ENCODE results near the gene GRIA1.

Gene GRIA1

DNA sequence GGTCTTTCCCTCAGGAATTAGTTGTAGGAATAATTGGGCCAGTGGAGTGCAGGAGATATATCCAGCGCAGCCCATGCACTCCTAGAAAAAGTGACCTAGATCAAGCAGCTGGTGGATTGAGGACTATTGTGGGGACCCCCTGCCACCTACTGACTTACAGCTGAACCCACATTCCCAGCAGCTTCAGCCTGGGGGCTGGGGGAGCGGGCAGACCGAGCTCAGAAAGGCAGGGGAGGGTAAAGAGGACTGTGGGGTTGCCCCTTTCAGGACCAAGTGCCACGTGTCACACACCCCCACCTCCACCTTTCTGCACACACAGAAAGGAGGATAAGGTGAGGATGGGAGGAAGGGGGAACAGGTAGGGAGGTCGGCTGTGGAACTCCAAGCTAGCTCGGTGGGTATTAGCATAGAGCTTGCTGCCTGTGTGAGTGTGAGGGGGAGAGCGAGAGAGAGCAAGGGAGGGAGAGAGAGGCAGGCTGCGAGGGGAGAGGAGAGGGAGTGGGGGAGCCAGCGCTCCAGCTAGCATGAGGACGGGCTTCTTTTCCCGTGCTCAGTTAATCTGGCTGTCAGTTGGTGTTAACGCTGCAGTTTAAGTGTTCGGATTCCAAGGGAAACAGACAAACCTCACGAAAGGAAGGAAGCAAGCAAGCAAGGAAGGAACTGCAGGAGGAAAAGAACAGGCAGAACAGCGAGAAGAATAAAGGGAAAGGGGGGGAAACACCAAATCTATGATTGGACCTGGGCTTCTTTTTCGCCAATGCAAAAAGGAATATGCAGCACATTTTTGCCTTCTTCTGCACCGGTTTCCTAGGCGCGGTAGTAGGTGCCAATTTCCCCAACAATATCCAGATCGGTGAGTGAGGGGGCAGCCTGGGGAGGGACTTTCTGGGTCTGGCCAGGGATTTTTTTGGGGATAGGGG is at the start of gene GRIA1:
Gene GRIA1 (plus strand): TSS at position 553 of the 920 bp plus-strand sequence.
- Mint-ChIP-seq H3K27ac (no peak within 1 kb of the TSS), H3K9me3 (no peaks in the 10 kb centered on the region), H3K36me3 (no peaks in the 10 kb centered on the region), H3K4me1 (no peaks in the 10 kb centered on the region), H3K4me3 (no peak within 1 kb of the TSS)
- ATAC-seq, result no peak
- DNase-seq (ENCODE audit: low spot score in 2 of 2), result no peak

DNA sequence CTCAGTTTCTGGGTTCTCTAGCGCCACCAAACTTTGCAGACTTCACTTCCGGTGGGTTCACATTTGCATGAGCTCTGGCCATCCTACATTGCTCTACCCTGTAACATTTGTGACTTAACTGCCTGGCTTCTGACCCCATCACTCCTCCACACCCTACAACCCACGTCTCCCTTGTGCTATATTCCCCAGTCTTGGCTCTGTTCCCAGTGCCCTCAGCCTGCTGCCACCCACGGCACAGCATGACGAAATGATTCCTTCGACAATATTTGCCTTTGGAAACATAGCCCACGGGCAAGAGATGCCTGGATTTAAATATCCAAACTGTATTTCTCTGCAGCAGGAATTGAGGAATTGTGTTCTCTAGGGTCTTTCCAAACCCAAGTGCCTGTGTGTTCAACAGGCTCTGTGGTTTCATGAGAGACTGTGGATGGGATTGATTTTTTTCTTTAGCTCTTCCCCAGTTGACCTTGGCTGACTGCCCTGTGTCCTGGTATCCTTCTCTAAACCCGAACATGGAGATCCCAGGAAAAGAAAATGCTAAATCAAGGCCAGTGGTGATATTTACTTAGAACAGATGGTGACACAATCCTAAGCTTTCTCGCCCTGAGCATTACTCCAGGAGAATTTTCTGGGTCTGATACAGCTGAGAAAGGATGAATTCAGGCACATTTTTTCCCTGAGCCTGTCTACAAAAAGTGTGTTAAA is 44.4 kb upstream of the GRIA1 start:
- no peak overlapping the region for H3K27ac Mint-ChIP-seq
- H3K4me1 Mint-ChIP-seq, result no peaks in the 10 kb centered on the region
- no peak overlapping the region for H3K4me3 Mint-ChIP-seq
- DNase-seq (ENCODE audit: low spot score in 2 of 2) (no peak), ATAC-seq (no peak)
- no peaks in the 10 kb centered on the region for H3K36me3 Mint-ChIP-seq
- H3K9me3 Mint-ChIP-seq, result no peaks in the 10 kb centered on the region

DNA sequence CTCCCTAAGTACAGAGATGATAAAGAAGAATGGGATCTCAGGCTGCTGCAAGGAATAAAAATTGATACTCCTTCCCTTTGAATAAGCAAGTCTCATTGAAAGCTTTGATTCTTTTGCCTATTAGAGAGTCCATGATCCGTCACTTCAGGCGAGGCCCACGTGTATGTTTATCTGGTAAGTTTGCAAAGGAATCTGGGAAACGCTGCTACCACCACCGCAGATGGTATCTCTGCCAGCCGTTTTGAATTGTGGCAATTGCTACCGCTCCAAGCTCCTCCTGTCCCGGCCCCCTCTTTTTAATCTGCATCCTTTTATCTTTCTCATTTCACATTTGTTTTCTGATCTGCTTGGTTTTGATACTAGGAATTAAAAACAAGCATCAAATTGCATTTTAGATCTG is 42.9 kb upstream of the GRIA1 start:
- H3K4me3 Mint-ChIP-seq, result no peak overlapping the region
- H3K27ac Mint-ChIP-seq, result no peak overlapping the region
- DNase-seq (ENCODE audit: low spot score in 2 of 2) (no peak), ATAC-seq (no peak)
- peaks cover 3% of the 10 kb centered on the region for H3K9me3 Mint-ChIP-seq
- no peaks in the 10 kb centered on the region for H3K4me1 Mint-ChIP-seq
- H3K36me3 Mint-ChIP-seq, result no peaks in the 10 kb centered on the region

DNA sequence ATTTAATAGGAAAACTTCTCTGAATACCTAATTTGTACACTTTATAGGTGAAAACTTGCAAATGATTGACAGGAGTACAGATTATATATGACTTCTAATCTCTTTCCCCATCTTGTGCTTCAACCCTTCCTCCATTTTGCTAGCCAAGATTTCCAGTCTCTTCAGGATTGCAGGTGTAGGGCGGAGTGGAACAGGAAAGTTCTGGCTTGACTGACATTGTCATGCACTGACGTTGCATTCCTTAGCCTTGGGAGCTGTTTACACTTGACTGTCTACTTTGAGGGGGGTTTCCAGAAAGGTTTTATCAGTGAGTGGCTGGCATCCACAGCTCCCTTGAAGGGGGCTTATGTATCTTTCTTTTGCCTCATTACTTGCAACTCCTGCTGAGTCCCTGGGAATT is 34.1 kb upstream of the GRIA1 start:
- Mint-ChIP-seq H3K27ac (no peak overlapping the region), H3K4me1 (no peaks in the 10 kb centered on the region), H3K36me3 (no peaks in the 10 kb centered on the region), H3K4me3 (no peak overlapping the region), H3K9me3 (peaks cover 3% of the 10 kb centered on the region)
- ATAC-seq (no peak), DNase-seq (ENCODE audit: low spot score in 2 of 2) (no peak)

DNA sequence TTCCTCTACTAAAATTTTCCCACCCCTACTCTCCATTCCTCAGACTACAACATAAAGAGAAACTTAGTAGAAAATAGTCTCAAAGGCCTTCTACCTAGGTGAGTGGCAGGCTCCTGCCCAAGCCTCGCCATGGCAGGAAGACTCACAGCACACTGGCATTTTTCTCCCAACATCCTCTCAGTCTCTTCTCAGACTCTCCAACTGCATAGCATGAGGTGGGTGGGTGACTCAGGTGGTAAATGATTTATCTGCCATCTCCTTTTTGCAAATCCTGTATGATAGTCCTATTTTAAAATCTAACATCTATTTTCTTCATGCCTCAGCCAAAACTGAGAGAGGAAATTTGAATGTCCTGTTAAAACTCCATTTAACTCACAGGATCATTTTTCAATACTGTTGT is 33.5 kb upstream of the GRIA1 start:
- ATAC-seq (no peak), DNase-seq (ENCODE audit: low spot score in 2 of 2) (no peak)
- Mint-ChIP-seq H3K9me3 (peaks cover 2% of the 10 kb centered on the region), H3K36me3 (no peaks in the 10 kb centered on the region), H3K4me1 (no peaks in the 10 kb centered on the region), H3K27ac (no peak overlapping the region), H3K4me3 (no peak overlapping the region)

DNA sequence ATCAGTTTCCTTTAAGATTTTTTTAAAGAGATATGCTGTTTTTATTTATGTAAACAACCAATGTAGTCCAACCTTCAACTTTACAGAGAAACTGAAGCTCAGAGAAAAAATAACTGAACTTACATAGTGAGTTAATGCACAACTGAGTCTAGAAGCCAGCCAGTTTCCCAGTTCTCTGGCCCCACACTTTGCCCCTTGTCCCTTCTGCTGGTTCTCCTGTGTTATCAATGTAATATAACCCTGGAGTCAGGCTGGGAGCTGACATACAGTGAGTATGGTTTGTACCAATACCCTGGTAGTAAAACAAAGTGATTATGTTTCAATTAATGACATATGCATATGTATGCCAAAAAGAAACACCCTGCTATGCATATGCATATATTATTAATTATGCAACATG is 32.2 kb upstream of the GRIA1 start:
- H3K4me1 Mint-ChIP-seq, result no peaks in the 10 kb centered on the region
- ATAC-seq, result no peak

DNA sequence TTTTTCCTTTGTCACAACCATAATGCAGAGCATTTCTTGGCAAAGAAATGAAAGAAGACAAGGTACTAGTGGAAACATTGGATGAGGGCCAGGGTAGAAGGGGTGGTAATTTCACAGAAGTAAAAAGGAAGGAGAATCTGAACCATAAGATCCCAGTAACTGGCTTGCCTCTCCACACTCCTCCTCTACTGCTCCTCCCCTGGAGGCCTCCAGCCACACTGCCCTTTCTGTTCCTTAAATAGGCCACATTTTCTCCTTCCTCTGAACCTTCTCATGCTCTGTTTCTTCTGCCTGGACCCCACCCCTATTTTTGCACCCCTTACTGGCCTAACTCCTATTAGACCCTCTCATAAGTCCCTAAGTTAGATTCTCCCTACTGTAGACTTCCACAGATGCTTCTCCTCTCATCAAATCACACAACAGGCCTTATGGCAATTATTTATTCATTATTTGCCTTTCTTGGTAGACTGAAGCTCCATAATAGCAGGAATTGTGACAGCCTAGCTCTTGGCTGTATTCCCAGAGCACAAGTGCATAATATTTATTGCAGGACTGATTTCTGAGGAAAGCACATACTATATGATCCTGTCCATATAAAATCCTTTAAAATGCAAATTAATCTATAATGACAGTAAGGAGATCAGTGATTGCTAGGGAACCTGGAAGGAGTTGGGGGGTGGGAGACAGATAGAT is 31.3 kb upstream of the GRIA1 start:
- ATAC-seq (no peak), DNase-seq (ENCODE audit: low spot score in 2 of 2) (no peak)
- Mint-ChIP-seq H3K27ac (no peak overlapping the region), H3K4me1 (no peaks in the 10 kb centered on the region), H3K4me3 (no peak overlapping the region), H3K36me3 (no peaks in the 10 kb centered on the region), H3K9me3 (no peaks in the 10 kb centered on the region)

More for the DNA sequence above, 32.2 kb upstream of the GRIA1 start:
- Mint-ChIP-seq H3K36me3 (no peaks in the 10 kb centered on the region), H3K4me3 (no peak overlapping the region), H3K9me3 (no peaks in the 10 kb centered on the region), H3K27ac (no peak overlapping the region)
- no peak for DNase-seq (ENCODE audit: low spot score in 2 of 2)

DNA sequence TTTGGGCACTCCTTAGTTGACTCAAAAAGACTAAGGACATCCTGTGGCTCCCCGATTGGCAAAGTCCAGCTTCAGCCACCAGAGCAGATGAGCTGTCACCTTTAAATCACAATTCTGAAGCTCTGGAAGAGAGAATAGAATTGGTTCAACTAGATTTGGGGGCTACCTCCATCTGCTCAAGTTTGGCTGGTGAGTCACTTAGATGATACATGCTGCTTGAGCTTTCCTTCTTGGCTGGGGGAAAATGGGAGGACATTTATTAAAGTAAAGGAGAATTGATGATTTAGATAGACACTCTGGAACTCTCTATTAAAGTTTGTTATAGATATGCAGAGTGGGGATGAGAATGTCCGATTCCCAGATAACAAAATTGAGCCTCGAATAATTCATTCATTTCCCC is 30.0 kb upstream of the GRIA1 start:
- Mint-ChIP-seq H3K4me1 (no peaks in the 10 kb centered on the region), H3K4me3 (no peak overlapping the region), H3K27ac (no peak overlapping the region), H3K9me3 (no peaks in the 10 kb centered on the region), H3K36me3 (no peaks in the 10 kb centered on the region)
- DNase-seq (ENCODE audit: low spot score in 2 of 2) (no peak), ATAC-seq (no peak)

DNA sequence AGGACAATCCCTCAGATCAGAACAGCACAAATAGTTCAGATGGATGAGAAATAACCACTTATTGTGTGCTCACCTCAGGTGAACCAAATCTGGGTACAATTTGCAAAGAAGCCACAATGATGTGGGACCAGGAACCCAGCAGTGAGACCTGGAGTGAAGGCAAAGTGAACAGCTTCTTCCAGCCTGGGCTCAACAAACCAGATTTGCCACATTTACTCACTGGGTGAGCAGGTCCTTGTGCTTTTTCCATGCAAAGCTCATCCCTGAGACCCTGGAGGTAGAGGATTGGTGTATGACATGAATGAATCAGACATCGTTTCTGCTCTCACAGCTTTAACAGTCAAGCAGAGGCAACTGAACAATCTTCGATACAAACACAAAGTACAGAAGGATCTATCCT is 29.1 kb upstream of the GRIA1 start:
- no peak for ATAC-seq
- H3K4me3 Mint-ChIP-seq, result no peak overlapping the region

DNA sequence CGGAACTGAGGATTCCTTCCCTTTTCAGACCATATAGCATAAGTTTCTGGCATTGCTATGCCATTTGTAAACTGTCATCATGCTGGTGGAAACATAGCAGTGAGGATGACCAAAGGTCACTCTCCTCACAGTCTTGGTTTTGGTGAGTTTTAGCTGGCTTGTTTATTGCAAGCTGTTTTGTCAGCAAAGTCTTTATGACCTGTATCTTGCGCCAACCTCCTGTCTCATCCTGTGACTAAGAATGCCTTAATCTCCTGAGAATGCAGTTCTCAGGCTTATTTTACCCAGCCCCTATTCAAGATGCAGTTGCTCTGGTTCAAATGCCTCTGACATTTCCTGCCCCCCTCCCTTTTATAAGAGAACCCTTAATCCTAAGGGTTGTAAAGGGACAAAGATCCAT is 26.7 kb upstream of the GRIA1 start:
- Mint-ChIP-seq H3K9me3 (no peaks in the 10 kb centered on the region), H3K27ac (no peak overlapping the region), H3K4me3 (no peak overlapping the region), H3K36me3 (no peaks in the 10 kb centered on the region), H3K4me1 (no peaks in the 10 kb centered on the region)
- no peak for DNase-seq (ENCODE audit: low spot score in 2 of 2)
- no peak for ATAC-seq

More for the DNA sequence above, 29.1 kb upstream of the GRIA1 start:
- Mint-ChIP-seq H3K4me1 (no peaks in the 10 kb centered on the region), H3K36me3 (no peaks in the 10 kb centered on the region), H3K9me3 (no peaks in the 10 kb centered on the region), H3K27ac (no peak overlapping the region)
- no peak for DNase-seq (ENCODE audit: low spot score in 2 of 2)

DNA sequence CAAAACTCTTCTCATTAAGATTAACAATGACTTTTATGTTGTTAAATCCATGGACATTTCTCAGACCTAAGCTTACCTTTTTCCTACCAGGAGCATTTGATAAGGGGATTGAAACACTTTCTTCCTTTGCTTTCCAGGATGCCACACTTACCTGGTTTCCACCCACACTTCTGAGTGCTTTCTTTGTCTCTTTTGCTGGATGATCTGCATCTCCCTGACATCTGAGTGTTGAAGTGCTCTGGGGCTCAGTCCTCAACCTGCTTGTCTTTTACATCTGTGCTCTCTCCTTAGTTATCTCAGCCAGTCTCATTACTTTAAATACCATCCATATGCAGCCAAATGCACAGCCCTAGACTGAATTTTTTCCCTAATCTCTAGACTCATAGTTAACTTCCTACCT is 22.9 kb upstream of the GRIA1 start:
- Mint-ChIP-seq H3K27ac (no peak overlapping the region), H3K36me3 (no peaks in the 10 kb centered on the region), H3K4me3 (no peak overlapping the region), H3K4me1 (no peaks in the 10 kb centered on the region), H3K9me3 (peaks cover 4% of the 10 kb centered on the region)
- ATAC-seq (no peak), DNase-seq (ENCODE audit: low spot score in 2 of 2) (no peak)

DNA sequence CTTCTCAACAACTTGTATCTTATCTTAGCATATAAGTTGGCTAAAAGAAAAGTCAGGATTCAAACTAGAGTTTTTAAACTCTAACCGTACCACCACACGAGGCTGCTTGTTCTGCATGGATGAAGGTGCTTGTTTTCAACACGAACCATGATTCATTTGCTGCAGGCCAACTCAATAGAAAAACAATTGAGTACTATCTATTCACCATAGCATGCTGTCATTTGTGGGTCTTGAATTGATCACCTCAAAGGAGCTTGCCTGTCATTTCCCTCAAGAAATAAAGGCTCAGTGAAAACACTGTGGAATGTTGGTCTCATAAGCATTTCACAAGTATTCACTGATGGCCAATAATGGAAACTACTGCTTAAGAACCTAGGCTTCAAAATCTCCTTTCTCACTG is 21.0 kb upstream of the GRIA1 start:
- peaks cover 8% of the 10 kb centered on the region for H3K9me3 Mint-ChIP-seq
- no peak for DNase-seq (ENCODE audit: low spot score in 2 of 2)
- H3K4me1 Mint-ChIP-seq, result no peaks in the 10 kb centered on the region
- H3K36me3 Mint-ChIP-seq, result no peaks in the 10 kb centered on the region
- no peak overlapping the region for H3K4me3 Mint-ChIP-seq
- no peak for ATAC-seq
- no peak overlapping the region for H3K27ac Mint-ChIP-seq

DNA sequence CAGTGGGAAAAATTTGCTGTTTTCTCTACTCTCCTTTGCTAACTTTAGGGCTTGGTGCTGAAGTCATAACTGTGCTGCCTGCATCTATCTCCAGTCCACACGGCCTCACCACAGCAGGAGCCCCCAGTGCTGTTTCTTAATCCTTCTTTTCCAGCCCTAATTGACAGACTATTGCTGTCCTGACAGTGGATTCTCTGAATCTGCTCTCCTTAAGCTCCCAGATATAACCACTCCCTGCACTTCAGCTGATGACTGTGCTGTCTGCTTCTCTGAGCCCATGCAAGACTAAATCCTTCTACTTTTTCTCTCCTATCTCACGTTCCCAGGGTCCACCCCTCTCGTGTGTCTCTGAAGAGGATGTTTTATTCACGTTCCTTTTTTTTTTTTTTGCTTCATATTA is 19.7 kb upstream of the GRIA1 start:
- Mint-ChIP-seq H3K36me3 (no peaks in the 10 kb centered on the region), H3K4me1 (no peaks in the 10 kb centered on the region), H3K27ac (no peak overlapping the region), H3K9me3 (peaks cover 13% of the 10 kb centered on the region), H3K4me3 (no peak overlapping the region)
- DNase-seq (ENCODE audit: low spot score in 2 of 2), result no peak
- no peak for ATAC-seq

DNA sequence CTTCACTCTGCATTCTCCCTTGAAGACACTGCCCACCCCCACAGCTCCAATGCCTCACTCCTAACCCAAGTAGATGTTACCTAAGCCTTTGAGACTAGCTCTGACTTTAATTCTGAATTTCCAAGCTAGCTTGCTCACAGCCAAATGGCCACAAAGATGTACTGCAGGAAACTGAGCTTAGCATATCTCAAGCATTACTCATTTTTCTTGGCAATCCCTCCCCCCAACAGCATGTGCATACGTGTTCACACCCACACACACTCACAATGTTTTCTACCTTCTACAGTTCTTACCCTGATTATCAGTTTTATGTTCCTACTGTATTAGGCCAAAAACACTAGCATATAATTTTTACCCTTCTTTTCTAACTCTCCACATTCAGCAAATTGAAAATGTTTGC is 13.7 kb upstream of the GRIA1 start:
- Mint-ChIP-seq H3K27ac (no peak overlapping the region), H3K4me3 (no peak overlapping the region), H3K4me1 (no peaks in the 10 kb centered on the region), H3K9me3 (peaks cover 10% of the 10 kb centered on the region), H3K36me3 (no peaks in the 10 kb centered on the region)
- no peak for DNase-seq (ENCODE audit: low spot score in 2 of 2)
- ATAC-seq, result no peak

DNA sequence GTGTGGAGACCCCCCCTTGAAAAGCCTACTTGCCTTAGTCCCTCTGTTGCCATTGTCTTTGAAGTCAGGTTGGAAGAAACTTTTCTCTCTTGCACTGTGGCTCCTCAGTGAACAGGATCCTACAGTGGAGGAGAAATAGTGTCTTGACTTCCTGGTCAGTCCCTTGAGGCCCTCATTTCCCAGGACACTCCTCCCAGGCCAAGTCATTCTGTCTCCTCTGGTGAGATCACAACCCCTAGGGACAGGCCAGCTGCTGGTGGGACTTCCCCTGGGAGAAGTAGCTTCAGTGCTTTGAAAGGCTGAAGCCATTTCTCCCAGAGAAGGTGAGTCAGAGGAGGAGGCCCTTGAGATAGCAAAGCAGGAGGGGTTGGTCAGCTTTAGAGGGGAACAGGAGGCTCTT is 10.1 kb upstream of the GRIA1 start:
- Mint-ChIP-seq H3K4me1 (no peaks in the 10 kb centered on the region), H3K27ac (no peak overlapping the region), H3K9me3 (peaks cover 5% of the 10 kb centered on the region), H3K4me3 (no peak overlapping the region), H3K36me3 (no peaks in the 10 kb centered on the region)
- no peak for DNase-seq (ENCODE audit: low spot score in 2 of 2)
- ATAC-seq, result no peak

DNA sequence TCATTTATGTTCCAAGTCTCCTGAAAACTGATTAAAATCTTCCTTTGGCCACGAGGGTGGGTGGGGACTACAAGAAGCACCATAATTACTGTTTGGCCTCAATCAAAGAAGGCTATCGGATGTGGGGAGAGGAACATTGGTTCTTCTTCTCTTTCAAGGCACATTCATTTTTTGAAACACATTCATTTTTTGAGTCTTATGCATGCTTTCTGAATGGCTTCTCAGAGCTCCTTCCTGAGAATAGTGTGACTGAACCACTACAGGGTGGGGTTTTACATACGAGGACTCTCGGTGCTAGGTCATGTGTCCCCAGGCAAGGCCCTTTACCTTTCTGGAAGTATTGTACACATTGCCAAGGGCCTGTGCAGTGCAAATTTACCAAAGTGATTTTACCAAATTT is 7.0 kb upstream of the GRIA1 start:
- Mint-ChIP-seq H3K4me1 (no peaks in the 10 kb centered on the region), H3K27ac (no peak overlapping the region), H3K4me3 (no peak overlapping the region), H3K36me3 (no peaks in the 10 kb centered on the region), H3K9me3 (peaks cover 5% of the 10 kb centered on the region)
- ATAC-seq (no peak), DNase-seq (ENCODE audit: low spot score in 2 of 2) (no peak)
